Glomerular visceral epithelial cell (primary cell): ENCODE data around the gene MITF.
A peak's percentile ranks its signal among the peaks of the same experiment; 100 is the strongest.

Source experiments
- DNase-seq: peaks from one replicate; pipeline ENCODE4 v3.0.0-alpha.2; 2016; ENCODE audit errors: extremely low spot score

MITF gene

DNA sequence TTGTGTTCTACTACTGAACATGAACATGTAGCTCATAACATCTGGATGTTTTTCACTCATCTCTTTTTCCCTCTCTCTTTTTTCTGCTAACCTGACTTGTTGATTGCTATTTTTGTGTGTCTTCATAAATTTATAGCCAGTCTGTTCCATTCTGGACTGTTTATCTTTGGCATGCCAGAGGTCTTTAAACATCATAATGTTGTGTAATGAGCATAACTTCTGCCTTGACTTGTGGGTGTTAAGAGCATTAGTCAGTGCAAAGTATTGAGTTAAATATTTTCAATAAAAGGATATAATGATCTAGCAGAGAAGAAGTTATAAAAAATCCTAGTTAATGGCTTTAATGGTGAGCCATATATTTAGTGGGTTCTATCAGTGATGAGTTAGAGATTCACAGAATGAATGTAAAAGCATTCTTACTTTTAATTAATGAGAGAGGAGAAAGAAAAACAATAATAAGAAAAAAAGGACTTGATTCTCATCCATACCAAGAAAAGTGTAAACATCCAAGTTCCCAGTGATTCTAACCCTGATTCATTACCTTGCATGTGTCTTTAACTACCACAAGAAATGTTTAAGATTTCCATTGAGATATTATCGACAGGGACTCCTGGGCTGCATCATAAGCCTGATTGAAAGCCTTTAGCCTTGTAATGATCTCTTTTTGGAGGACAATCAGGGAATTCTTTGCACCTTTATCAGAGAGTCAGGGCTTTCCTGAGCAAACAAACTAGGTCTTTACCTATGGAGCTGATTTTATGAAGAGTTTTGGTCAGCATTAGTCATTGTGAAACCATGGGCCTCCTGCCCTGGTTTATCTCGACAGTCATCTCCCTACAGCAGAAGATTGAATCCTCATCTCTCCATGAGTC lies 22.9 kb downstream of the MITF start:
- DNase-seq, result peak; percentile 49

DNA sequence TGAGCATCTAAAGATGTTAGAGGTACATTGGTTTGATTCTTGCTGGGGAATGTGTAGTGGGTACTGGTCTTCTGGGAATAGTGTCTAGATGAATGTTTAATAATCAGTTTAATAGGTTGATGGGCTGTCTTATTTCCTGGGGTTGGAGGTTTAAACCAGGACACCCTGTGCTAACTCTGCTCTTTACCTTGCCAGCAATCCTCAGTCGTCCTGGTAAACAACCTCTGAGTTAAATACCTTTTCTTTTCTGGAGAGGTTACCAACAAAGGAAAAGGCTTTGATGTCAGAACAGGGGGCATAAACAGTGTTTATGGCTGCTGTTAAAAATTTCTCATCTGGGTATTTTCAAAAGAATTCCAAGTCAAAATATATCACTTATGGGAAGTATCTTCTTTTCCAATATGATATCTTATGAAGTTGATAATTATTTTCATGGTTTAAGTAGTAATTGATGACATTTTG lies 23.5 kb downstream of the MITF start:
- DNase-seq, result no peak

- peak; percentile 35 for DNase-seq
Measured at GRCh38 chr3:69763458-69763857, 24.2 kb downstream of the MITF start.

DNA sequence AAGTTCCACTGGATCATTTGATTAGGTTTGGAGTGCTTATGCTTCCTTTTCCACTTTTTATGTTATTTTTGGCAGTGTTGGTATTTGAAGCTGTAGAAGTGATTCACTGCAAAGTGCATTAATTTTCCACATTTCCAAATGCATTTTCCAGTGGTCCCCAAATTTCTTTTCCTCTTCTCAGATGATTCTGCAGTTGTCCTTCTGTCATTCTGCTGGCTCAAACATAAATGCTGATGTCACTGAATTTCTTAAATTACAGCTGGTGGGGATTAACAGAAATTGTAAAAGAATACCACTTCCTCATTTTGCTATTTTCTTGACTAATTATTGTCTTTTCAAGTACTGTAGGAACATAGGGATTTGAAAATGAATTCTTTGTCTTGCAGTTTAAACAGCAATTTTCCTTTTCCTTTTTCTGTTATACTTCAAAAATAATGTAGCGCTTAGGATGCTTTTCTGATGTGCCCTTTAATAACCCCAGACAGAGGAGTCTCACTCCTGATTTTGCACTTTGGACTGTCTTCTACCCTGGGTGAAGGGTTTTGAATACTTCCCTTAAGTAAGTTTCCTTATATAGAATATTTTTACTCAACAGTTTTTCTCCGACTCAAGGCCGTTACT lies 25.0 kb downstream of the MITF start:
- no peak for DNase-seq

- peak; percentile 56 for DNase-seq
Measured at GRCh38 chr3:69764861-69765260, 25.6 kb downstream of the MITF start.

- no peak for DNase-seq
Measured at GRCh38 chr3:69766638-69767037, 27.4 kb downstream of the MITF start.

- peak; percentile 52 for DNase-seq
Measured at GRCh38 chr3:69767571-69767970, 28.3 kb downstream of the MITF start.

- DNase-seq, result no peak
Measured at GRCh38 chr3:69768438-69768837, 29.2 kb downstream of the MITF start.

DNA sequence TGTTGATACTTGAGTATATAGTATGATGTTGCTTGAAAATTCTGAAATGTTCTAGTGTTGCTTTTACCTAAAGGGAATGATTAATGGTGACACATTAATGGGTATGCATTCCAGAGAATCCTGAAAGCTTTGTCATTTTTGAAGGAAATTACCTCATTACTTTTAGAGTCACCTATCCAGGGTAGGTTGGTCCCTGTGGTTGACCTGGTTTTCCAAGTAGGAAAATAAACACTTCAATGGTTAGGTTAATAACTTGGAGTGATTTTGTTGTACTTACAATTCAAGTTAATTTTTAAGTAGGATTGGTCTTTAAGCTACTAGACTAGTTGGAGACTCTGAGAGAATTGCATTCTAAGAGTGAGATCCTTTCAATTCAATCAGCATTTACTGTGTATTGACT lies 31.0 kb downstream of the MITF start:
- peak; percentile 89 for DNase-seq

- peak; percentile 83 for DNase-seq
Measured at GRCh38 chr3:69770976-69771634, 31.8 kb downstream of the MITF start.

- no peak for DNase-seq
Measured at GRCh38 chr3:69772152-69772867, 33.0 kb downstream of the MITF start.

DNA sequence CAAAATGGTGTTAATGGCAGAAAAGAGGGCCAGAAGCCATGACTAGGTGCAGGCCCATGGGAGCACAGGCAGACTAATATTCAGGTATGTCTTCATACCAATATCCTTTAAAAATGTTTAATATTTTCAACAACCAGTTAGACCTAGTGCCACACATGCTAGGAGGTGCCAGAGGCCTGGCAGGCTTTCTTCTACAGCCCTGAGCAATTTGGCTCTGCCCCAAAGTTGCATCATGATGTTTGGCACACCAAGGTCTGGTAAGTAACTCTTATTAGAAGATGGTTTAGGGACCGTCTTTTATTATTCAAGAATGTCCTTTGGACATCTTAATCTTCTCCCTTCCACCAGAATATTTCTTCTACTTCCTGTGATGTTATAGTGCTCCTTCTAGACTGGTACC lies 34.8 kb downstream of the MITF start:
- DNase-seq, result no peak

DNA sequence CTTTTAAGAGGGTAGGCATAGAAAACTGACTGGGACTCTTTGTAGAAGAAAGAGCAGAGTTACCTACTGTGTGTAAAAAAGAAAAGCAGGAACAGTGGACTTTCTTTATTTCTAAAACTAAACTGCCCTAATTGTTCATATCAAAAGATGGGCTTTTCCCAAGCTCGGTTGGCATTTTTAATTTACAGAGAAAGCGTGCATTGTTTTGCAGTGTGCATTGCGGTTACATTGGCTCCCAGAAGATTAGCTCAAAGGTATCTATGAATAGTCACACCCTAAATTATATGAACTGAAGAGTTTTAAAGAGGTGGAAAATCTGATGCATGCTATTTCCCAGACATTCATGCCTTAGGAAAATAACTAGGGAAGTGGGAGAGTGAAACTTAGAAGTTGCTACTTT lies 36.5 kb downstream of the MITF start:
- no peak for DNase-seq

GRCh38 chr3:69776289-69776688 lies 37.0 kb downstream of the MITF start:
- DNase-seq, result no peak

GRCh38 chr3:69776920-69777581 lies 37.8 kb downstream of the MITF start:
- DNase-seq, result no peak

- DNase-seq, result no peak
Measured at GRCh38 chr3:69777582-69777967, 38.3 kb downstream of the MITF start.

- no peak for DNase-seq
Measured at GRCh38 chr3:69781593-69781992, 42.3 kb downstream of the MITF start.

DNA sequence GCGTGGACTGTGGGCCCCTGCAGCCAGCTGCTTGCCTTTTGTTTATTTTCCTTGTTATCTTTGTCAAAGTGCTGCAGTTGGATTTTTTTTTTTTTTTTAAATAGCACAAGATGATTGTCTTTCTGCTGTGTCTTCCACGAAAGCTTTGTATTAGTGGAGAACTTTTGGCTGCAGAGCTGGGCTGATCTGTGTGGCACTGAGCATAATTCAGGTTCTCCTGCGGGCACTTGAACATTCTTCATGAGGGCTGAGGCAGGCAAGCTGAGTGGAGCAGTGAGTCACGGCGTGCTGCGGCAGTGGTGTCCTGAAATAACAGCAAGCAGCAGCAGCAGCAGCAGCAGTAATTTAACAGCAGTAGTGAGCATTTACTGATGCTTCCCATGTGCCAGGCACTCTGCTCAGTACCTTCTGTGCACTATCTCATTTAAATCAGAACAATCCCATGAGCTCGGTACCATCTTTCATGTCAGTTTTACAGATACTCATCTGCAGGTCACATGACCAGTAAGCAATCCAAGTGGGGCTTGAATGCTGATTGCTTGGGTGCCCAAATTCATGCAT lies 45.8 kb downstream of the MITF start:
- DNase-seq, result peak; percentile 88

- DNase-seq, result no peak
Measured at GRCh38 chr3:69785769-69786320, 46.6 kb downstream of the MITF start.

DNA sequence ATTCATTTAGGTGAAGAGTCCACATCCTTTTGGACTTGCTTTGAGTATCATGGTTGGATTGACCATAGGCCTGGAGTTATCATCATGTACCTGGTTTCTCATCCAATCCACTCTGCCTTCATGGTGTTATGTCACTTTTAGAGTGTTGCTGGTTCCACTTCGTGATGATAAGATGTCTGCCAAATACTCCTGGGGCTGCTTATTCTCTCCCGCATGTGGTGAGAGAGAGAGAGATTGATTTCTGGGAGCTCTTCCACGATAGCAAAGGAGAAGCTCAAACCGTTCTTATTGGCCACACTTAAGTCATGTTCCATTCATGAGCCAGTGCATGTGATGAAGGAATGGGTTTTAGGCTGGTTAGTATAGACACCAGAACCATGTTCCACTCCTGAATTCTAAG lies 47.6 kb downstream of the MITF start:
- no peak for DNase-seq
